SK-N-SH (cell line): ENCODE results near the gene CFAP251.
"Not testable (repeated sequence)": the region's sequence is repeated elsewhere in the genome, so short reads cannot be mapped to it uniquely, and the experiment has no call there.

Source experiments
- CTCF ChIP-seq: fragments of 200-600 bp; sonication (generic); IDR thresholded peaks from 2 replicates; pipeline ENCODE4 v1.6.1; 2017; ENCODE audit warnings: antibody characterized with exemption, mild to moderate bottlenecking, moderate library complexity
- ELF1 ChIP-seq: IDR thresholded peaks from 2 replicates; pipeline ENCODE4 v1.4.0; 2012
- EZH2phosphoT487 ChIP-seq: fragments of 200-600 bp; sonication (generic); IDR thresholded peaks from 2 replicates; pipeline ENCODE4 v1.6.1; 2017; ENCODE audit warnings: low read depth, mixed run types, mild to moderate bottlenecking, antibody characterized with exemption, moderate library complexity, borderline replicate concordance
- FOXJ3 ChIP-seq: sonication (generic); formaldehyde crosslinking; IDR thresholded peaks from 2 replicates; pipeline ENCODE4 v1.5.1; 2020; ENCODE audit warnings: mild to moderate bottlenecking, missing genetic modification reagents
- FOXM1 ChIP-seq: IDR thresholded peaks from 2 replicates; pipeline ENCODE4 v1.4.0; 2012; ENCODE audit warnings: low read depth, mild to moderate bottlenecking
- GABPA ChIP-seq: IDR thresholded peaks from 2 replicates; pipeline ENCODE4 v1.4.0; 2012; ENCODE audit warnings: low read depth, mild to moderate bottlenecking
- MAX ChIP-seq: IDR thresholded peaks from 2 replicates; pipeline ENCODE4 v1.4.0; 2012; ENCODE audit warnings: low read depth
- NFIC ChIP-seq: IDR thresholded peaks from 2 replicates; pipeline ENCODE4 v1.4.0; 2012; ENCODE audit warnings: borderline replicate concordance
- NRF1 ChIP-seq: IDR thresholded peaks from 2 replicates; pipeline ENCODE4 v1.6.1; 2012; ENCODE audit warnings: low read depth, mild to moderate bottlenecking, low read length
- PBX3 ChIP-seq: IDR thresholded peaks from 2 replicates; pipeline ENCODE4; 2012
- POLR2AphosphoS5 ChIP-seq: IDR thresholded peaks from 2 replicates; pipeline ENCODE4 v1.6.1; 2012; ENCODE audit warnings: low read depth, low read length
- REST ChIP-seq: IDR thresholded peaks from 2 replicates; pipeline ENCODE4 v1.6.1; 2012; ENCODE audit warnings: mild to moderate bottlenecking, low read depth, low read length, moderate library complexity
- TCF12 ChIP-seq: IDR thresholded peaks from 2 replicates; pipeline ENCODE4 v1.4.0; 2012

- TF ChIP-seq CTCF, EZH2phosphoT487, POLR2AphosphoS5, PBX3, MAX, FOXM1, NFIC, GABPA, TCF12, REST, NRF1, ELF1, FOXJ3: not testable (repeated sequence)
These were observed 33.3 kb upstream of the CFAP251 start for GRCh38 chr12:121885129-121885528.
